ENCODE measurements around the gene SIRT3.
A peak's percentile ranks its signal among the peaks of the same experiment; 100 is the strongest.

The SIRT3 gene

DNA sequence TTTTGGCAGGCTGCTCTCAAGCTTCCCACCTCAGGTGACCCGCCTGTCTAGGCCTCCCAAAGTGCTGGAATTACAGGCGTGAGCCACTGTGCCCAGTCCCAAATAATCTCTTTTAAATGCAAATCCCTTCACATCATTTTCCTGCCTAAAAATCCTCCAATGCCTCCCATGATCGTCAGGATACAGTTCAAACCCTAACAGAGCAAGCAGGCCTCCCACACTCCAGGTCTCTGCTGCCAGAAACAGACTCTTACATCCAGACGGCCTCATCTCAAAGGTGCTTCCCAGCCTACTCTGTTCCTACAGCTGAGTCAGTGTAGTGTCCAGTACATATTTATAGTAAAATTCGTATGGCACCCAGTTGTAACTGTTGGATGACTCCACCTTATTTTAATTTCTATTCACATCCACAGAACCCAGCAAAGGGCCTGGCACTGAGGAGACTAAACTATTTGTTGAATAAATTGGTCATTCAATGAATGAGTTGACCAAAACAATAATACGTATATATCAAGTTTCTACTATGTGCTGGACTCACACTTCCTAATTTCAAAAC is 8.2 kb downstream of the SIRT3 start:
- no peak overlapping the region for H3K4me3 ChIP-seq (IDR thresholded peaks at IDR 0.05; ENCODE audit: insufficient read depth, low read depth, low read length)
- no peaks in the 10 kb centered on the region for H3K79me2 ChIP-seq (ENCODE audit: insufficient read depth, low read depth)
- H3K4me2 ChIP-seq, result no peak overlapping the region

DNA sequence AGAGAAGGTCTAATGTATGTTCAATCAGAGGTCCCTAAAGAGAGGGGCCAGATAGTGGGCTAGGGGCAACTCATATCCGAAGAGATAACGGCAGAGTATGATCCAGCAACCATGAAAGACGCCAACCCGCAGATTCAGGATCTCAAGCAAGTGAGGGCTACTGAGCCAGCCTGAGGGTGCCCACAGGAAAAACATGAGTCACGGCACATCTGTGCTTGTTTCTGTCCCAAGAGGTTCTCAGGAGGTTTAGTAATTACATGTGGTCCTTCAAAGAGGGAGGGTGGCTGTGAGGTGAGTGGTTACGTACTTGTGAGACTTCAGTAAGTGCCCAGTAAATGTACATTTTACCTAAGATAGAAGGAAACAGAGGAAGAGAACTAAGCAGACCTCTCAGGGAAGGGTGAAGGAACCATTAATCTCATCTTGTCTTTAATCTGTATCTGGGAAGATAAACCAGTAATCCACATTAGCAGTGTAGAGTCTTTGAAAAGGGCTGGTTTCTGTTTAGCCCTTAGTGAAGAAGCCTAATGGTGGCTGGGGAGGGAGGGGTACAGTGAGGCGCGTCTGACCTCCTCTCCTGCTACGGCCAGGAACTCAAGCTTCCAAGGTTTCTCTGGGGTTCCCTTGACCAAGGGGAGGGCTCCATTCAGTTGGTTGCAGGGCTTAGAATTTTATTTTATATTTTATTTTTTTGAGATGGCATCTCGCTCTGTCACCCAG is 10.2 kb downstream of the SIRT3 start:
- Histone ChIP-seq H3K4me2 (no peak overlapping the region), H3K36me3 (ENCODE audit: insufficient read depth) (no peaks in the 10 kb centered on the region), H3K79me2 (ENCODE audit: insufficient read depth, low read depth) (no peaks in the 10 kb centered on the region), H4K20me1 (ENCODE audit: insufficient read depth) (no peaks in the 10 kb centered on the region), H3K4me1 (ENCODE audit: low read depth, poor library complexity, severe bottlenecking) (no peaks in the 10 kb centered on the region), H3K4me3 (IDR thresholded peaks at IDR 0.05; ENCODE audit: insufficient read depth, low read depth, low read length) (no peak overlapping the region), H3K27me3 (ENCODE audit: insufficient read depth, low read depth) (no peaks in the 10 kb centered on the region), H2AFZ (ENCODE audit: low read depth) (no peak overlapping the region), H3K9ac (no peak overlapping the region; the same call in 1 of the 2 replicates), H3K27ac (peak overlapping the region; percentile 13; the same call in 1 of the 2 replicates)
- TF ChIP-seq, protein P1, sequence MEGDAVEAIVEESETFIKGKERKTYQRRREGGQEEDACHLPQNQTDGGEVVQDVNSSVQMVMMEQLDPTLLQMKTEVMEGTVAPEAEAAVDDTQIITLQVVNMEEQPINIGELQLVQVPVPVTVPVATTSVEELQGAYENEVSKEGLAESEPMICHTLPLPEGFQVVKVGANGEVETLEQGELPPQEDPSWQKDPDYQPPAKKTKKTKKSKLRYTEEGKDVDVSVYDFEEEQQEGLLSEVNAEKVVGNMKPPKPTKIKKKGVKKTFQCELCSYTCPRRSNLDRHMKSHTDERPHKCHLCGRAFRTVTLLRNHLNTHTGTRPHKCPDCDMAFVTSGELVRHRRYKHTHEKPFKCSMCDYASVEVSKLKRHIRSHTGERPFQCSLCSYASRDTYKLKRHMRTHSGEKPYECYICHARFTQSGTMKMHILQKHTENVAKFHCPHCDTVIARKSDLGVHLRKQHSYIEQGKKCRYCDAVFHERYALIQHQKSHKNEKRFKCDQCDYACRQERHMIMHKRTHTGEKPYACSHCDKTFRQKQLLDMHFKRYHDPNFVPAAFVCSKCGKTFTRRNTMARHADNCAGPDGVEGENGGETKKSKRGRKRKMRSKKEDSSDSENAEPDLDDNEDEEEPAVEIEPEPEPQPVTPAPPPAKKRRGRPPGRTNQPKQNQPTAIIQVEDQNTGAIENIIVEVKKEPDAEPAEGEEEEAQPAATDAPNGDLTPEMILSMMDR (conservative IDR thresholded peaks at IDR 0.05; ENCODE audit: low read depth, low read length), result no peak

More for the DNA sequence above, 8.2 kb downstream of the SIRT3 start:
- Histone ChIP-seq H3K27me3 (ENCODE audit: insufficient read depth, low read depth) (no peaks in the 10 kb centered on the region), H2AFZ (ENCODE audit: low read depth) (no peak overlapping the region), H3K4me1 (ENCODE audit: low read depth, poor library complexity, severe bottlenecking) (no peaks in the 10 kb centered on the region), H3K36me3 (ENCODE audit: insufficient read depth) (no peaks in the 10 kb centered on the region), H3K9ac (no peak overlapping the region), H3K27ac (no peak overlapping the region), H4K20me1 (ENCODE audit: insufficient read depth) (no peaks in the 10 kb centered on the region)
- TF ChIP-seq, protein P1 (conservative IDR thresholded peaks at IDR 0.05; ENCODE audit: low read depth, low read length), result no peak

DNA sequence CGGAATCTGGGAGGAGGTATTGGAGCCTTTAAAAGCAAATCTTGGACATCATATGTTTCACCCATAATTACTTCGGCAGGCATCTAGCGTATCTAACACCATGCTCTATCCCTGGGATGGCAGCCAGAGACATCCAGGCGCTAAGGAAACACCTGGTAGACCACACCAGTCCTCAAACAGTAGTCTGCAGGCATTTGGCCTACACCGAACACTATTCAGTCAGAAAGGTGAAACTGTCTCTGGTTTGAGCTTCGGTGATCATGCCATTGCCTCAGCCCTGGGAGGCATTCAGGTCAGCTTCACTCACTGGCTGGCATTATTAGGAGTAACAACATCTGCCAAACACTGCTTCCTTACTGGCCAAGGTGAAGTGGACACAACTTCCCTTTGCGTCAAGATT is 11.7 kb downstream of the SIRT3 start:
- H3K27ac ChIP-seq, result no peak overlapping the region
- H3K9ac ChIP-seq, result no peak overlapping the region
- no peaks in the 10 kb centered on the region for H3K79me2 ChIP-seq (ENCODE audit: insufficient read depth, low read depth)
- no peaks in the 10 kb centered on the region for H3K36me3 ChIP-seq (ENCODE audit: insufficient read depth)
- TF ChIP-seq, protein P1 (conservative IDR thresholded peaks at IDR 0.05; ENCODE audit: low read depth, low read length), result no peak
- H3K4me3 ChIP-seq (IDR thresholded peaks at IDR 0.05; ENCODE audit: insufficient read depth, low read depth, low read length), result no peak overlapping the region
- no peak overlapping the region for H3K4me2 ChIP-seq
- H3K27me3 ChIP-seq (ENCODE audit: insufficient read depth, low read depth), result no peaks in the 10 kb centered on the region
- H4K20me1 ChIP-seq (ENCODE audit: insufficient read depth), result no peaks in the 10 kb centered on the region
- no peaks in the 10 kb centered on the region for H3K4me1 ChIP-seq (ENCODE audit: low read depth, poor library complexity, severe bottlenecking)
- H2AFZ ChIP-seq (ENCODE audit: low read depth), result no peak overlapping the region

DNA sequence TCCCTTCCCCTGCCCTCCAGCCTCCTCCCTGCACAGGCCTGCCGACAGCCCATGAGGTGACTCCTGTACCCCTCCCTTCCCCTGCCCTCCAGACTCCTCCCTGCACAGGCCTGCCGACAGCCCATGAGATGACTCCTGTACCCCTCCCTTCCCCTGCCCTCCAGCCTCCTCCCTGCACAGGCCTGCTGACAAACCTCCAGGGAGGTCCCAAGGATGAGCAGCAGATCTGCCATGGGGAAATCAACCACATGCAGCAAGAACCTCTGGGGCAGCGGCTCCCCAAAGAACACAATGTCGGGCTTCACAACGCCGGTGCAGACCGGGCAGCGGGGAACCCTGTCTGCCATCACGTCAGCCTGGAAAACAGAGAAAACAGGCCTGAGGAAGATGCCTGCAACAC is 12.3 kb downstream of the SIRT3 start:
- TF ChIP-seq, protein P1 (conservative IDR thresholded peaks at IDR 0.05; ENCODE audit: low read depth, low read length), result no peak
- Histone ChIP-seq H3K4me1 (ENCODE audit: low read depth, poor library complexity, severe bottlenecking) (no peaks in the 10 kb centered on the region), H3K27ac (no peak overlapping the region), H3K9ac (no peak overlapping the region), H3K4me2 (no peak overlapping the region), H4K20me1 (ENCODE audit: insufficient read depth) (no peaks in the 10 kb centered on the region), H2AFZ (ENCODE audit: low read depth) (no peak overlapping the region), H3K4me3 (IDR thresholded peaks at IDR 0.05; ENCODE audit: insufficient read depth, low read depth, low read length) (no peak overlapping the region), H3K79me2 (ENCODE audit: insufficient read depth, low read depth) (no peaks in the 10 kb centered on the region), H3K27me3 (ENCODE audit: insufficient read depth, low read depth) (no peaks in the 10 kb centered on the region), H3K36me3 (ENCODE audit: insufficient read depth) (no peaks in the 10 kb centered on the region)
